ENCODE results near the gene NRXN2.
"Not testable (repeated sequence)": the region's sequence is repeated elsewhere in the genome, so short reads cannot be mapped to it uniquely, and the experiment has no call there.

The NRXN2 gene

GRCh38 chr11:64568041-64568571, 154.9 kb downstream of the NRXN2 start:
- DNase-seq (ENCODE audit: low read depth in 2 of 2): no peak

GRCh38 chr11:64566915-64567891, 155.8 kb downstream of the NRXN2 start:
- no peak for DNase-seq (ENCODE audit: low read depth in 2 of 2)

DNA sequence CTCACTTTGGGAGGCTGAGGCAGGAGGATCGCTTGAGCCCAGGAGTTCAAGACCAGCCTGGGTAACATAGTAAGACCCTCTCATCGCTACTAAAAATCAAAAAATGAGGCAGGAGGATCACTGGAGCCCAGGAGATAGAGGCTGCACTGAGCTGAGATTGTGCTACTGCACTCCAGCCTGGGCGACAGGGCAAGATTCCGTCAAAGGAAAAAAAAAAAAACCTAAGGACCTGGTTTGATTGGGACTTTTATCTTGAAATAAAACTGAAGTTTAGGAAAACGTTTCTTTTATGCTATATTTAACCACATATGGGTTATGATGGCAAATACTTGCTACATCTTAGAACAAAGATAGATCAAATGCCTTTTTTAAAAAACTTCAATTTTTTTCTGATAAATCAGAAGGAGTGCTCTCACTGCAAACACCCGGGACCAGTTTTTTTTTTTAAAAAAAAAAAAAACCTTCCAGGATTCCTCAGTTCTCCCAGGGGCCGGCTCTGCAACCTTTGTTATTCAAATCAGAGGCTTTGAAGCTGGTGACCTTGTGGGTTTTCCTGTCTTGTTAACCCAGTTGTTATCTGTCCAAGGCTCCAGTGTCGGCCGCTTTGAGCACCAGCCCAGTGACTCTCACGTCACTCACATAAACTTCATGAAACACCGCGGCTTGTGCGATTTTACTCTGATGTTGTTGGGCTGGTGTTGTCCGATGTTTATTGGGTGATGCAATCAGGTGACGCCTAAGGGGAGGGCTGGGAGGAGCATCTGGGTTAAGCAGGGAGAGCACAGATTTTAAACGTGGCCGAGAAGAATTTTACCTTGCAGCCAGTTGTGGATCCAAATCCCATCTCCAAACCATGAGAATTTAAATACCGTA, 156.7 kb downstream of the NRXN2 start:
- DNase-seq (ENCODE audit: low read depth in 2 of 2): no peak

DNA sequence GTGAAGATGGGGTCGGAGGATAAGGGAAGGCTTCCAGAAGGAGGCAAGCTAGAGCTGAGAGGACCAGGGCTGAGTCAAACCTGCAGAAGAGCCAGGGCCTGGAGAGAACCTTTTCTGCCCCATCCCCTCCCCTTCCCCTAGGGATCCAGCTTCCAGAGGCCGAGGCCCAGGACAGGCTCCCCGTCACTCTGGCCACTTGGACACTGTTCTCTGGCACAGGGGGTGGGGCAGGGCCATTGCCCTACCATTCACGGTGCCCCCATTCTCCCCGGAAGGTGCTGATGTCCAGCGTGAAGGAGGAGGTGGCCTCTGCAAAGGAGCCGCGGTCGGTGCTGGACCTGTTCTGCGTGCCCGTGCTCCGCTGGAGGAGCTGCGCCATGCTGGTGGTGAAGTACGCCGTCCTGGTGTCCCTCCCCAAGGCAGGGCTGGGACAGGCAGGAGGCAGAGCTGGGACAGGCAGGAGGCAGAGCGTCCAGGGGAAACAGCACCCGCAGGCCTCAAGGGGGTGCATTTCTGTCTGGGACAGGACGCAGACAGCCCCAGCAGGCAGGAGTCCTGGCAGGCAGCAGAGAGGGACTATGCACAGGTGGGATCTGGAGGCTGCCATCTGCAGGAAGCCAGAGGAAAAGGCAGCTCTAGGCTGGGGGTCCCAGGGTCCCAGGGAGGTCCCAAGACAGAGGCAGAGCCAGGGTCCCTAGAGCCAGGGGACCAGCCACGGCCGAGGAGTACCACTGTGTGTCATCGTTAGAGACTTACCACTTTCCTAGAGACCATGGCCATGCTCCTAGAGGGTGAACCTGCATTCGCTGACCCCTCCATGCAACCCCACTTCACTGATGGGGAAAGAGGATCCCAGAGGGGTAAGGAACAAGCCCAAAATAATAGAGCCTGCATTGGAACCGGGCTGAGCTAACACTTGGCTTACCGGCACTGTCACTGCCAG, 157.8 kb downstream of the NRXN2 start:
- DNase-seq (ENCODE audit: low read depth in 2 of 2): no peak

DNA sequence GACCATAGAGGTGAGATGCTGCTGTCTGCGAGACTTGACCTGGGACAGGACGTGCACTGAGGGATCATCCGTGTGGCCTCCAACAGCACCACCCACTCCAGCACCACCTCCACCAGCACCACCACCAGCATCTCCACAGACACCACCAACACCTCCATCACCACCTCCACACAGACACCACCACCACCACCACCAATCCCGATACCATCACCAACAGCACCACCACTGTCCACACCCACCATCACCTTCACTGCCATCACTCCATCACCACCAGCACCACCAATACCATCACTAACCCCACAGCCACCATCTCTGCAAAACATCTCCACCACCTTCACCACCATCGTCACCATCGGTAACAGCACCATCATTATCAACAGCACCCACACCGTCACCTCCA, 158.6 kb downstream of the NRXN2 start:
- DNase-seq (ENCODE audit: low read depth in 2 of 2): no peak

DNA sequence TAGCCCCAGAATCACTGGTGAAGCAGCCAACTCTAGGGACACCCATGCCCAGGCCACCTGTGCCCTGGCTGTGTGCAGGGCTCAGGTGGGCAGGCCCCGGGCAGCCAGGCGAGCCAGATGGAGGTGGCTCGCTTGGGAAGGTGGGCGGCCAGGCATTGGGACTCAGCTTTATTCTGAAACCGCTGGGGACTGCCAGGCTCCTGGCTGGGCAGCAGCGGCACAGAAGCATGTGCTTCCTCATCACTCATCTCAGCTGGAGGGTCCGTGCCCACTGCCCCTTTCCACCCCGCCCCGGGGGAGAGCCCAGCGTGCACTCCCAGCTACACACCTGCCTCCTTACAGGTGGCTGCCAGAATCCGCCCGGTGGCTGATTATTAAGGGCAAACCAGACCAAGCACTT, 159.0 kb downstream of the NRXN2 start:
- no peak for DNase-seq (ENCODE audit: low read depth in 2 of 2)

DNA sequence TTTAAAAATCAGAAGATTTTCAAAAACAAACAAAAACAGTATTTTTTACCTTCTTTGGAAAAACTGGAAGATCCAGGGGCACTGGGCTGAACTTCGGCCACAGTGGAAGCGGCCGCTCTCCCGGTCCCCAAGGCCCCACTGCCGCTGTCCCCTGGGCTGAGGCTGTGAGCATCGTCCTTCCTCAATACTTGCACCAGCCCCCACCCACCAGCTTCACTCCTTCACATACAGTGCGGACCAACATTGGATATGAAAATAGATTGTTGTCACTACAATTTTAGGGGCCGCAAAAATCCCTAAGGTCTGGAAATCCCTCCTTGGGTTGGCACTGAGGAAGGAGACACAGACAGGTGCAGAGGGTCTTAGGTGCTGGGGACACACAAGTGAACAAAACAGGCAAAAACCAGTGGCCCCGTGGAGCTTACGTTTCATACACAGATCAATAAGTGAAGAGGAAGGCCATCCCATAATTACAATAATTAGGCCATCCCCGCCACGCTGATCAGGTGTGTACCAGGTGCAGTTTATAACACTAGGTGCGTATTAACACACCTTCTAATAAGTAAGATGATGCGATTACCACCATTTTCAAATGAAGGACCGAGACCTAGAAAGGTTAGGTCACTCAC, 160.2 kb downstream of the NRXN2 start:
- DNase-seq (ENCODE audit: low read depth in 2 of 2): no peak

DNA sequence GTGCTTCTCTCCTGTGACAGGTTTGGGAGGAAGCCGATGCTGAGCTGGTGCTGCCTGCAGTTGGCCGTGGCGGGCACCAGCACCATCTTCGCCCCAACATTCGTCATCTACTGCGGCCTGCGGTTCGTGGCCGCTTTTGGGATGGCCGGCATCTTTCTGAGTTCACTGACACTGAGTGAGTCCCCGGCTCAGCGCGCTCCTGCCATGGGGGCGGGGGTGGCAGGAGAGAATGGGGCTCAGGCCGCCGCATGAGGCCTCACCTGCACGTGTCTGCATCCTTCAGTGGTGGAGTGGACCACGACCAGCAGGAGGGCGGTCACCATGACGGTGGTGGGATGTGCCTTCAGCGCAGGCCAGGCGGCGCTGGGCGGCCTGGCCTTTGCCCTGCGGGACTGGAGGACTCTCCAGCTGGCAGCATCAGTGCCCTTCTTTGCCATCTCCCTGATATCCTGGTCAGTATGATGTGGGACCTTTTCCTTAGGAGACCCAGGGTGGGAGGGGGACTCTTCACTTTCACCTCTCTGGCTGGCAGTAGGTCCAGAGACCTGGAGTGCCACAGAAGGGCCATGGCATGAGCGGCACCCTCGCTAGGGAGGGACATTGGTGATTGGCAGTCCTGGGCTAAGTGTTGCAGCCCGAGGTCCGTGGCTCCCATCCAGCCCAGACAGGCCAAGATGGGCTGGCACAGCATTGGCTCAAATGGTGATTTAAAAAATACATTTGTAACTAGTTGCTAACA, 160.8 kb downstream of the NRXN2 start:
- DNase-seq (ENCODE audit: low read depth in 2 of 2): no peak

- not testable (repeated sequence) for DNase-seq (ENCODE audit: low read depth in 2 of 2)
Measured at GRCh38 chr11:64561429-64561828, 161.6 kb downstream of the NRXN2 start.

DNA sequence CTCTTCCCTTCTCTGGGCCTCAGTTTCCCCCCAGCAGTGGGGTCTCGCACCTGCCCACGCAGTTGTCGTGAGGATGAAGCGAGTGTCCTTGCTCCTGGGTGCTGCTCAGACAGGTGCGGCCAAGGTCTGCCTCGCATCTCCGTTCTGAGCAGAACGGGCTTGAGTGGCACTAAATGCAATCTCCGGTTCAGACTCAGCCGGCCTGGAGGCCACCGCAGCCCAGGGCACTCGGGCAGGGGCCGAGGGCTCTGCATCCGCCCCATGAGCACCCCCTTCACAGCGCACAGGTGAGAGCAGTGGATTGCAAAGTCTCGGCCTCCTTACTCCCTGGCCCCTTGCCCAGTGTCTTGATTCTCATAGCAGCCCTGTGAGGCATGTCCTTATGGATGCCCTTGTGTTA, 162.1 kb downstream of the NRXN2 start:
- DNase-seq (ENCODE audit: low read depth in 2 of 2): no peak

GRCh38 chr11:64560139-64560771, 162.7 kb downstream of the NRXN2 start:
- DNase-seq (ENCODE audit: low read depth in 2 of 2): no peak

- no peak for DNase-seq (ENCODE audit: low read depth in 2 of 2)
Measured at GRCh38 chr11:64559351-64560138, 163.5 kb downstream of the NRXN2 start.

DNA sequence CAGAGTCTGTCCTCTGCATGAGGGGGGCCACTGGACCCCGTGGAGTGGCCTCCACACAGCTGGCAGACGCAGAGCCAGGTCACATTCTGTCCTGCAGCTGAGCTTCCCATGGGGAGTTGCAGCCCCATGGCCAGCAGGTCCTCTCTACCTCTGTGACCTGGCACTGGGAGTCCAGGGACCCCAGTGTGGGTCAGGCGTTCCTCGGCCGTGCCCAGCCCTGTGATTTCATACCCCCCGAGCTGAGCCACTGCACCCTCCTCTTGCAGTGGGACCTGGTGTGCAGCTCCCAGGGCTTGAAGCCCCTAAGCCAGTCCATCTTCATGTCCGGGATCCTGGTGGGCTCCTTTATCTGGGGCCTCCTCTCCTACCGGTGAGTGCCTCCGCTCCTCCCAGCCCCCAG, 164.1 kb downstream of the NRXN2 start:
- no peak for DNase-seq (ENCODE audit: low read depth in 2 of 2)

DNA sequence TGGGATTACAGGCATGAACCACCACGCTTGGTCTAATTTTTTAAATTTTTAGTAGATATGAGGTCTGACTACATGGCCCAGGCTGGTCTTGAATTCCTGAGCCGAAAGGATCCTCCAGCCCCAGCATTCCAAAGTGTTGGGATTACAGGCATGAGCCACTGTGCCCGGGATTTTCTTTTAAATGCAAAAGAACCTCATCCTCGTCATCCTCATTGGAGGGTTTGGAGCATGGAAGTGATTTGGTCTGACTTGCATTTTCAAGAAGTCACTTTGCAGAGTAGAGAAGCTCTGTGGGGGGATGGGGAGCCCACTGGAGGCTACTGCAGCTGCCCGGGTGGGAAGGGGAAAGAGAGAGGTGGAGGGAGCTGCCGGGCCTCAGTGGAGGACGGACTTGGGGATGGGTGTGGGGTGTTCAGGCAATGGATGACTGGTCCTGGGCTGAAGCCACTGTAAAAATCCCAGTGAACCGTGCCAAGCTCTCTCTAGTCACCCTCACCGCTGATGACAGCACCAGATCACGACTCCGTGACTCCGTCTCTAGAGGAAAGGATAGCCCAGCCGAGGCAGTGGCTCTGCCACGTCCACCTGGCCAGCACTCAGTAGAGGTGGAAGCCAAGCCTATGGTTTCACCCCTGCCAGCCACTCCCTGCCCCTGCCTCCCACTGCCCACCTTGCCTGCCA, 164.8 kb downstream of the NRXN2 start:
- no peak for DNase-seq (ENCODE audit: low read depth in 2 of 2)

GRCh38 chr11:64556721-64557250, 166.2 kb downstream of the NRXN2 start:
- DNase-seq (ENCODE audit: low read depth in 2 of 2): no peak
